Activated CD4-positive, CD25-positive, alpha-beta regulatory T cell treated with anti-CD3 and anti-CD28 coated beads, Interleukin-2, amount 50 U/mL, for 16 hours (primary cell): ENCODE measurements around the gene PI4KB.

Experiments
- DNase-seq: peaks from one replicate; pipeline ENCODE4 v3.0.0-alpha.2; 2020; ENCODE audit warnings: low read depth, low spot score

PI4KB gene

DNA sequence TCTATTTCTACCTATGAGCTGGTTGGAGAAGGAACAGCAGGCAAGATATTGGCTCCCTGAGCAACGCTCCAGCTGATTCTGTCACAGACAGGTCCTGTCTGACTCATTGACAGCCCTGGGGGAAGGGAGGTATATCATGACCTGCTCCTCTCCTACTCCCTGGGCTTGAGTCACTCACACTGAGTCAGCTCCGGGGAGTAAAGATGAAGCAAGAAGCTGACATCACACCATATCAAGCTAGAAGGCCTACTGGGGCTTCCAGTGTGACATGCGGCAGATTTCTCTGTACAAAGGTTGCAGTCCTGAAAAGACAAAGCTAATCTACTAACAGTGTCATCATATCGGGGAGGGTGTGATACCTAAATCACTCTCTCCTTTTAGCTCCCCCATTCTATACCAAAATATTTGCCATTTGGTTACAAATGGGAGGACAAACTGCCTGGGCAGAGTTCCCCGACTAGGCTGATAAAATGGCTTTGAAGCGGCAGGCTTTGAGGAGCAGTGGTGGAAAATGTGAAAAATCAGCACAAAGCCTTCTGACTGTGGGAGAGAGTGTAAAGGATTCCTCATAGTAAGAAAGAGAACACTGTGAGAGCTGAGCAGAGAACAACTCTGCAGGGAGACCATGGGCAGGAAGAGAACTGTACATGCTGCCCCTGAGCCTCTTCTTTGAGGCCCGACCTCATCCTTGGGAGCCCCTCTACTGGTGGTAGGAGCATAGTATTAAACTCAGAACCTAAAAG lies 15.5 kb downstream of the PI4KB start:
- peak; percentile 63 for DNase-seq

DNA sequence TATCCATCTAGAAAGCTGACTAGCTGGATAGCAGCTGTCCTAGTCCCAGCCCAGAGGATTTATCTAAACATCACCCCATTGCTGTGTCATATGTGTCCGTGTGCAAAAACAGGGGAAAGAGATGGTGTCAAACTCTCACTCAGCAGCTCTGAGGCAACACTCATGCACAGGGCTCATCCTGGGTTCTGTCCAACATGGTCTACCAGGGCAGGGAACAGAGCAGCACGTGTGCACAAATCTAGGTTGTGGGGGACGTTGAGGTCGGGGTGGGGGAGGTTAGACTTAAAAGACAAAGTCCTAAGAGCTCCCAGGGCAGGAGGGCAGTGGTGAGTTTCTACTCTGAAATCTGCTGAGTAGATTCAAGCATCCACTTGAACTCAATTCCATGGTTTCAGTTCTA lies 16.2 kb downstream of the PI4KB start:
- DNase-seq: no peak

DNA sequence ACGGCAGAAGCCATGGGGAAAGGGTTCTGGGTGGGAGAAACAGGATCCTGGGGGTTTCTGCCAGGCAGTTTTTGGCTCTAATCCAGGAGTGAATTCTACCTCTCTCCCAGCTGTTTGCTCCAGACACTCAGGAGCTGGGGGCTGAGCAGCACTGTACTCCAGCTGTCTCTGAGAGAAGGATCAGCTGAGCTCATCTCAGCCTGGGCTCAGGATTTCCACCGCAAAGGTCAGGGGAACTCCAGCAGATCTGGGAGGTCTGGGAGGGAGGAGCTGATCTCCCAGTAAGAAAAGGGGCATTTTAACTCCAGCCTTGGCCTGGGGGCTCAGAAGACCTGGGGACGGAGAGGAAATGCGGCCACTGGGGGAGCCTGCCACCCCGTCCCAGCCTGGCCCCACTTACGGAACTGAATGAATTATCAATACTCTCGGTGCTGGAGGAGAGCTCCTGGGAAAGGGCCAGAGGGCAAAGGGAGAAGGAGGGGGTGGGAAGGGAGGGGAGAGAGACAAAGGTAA lies 17.3 kb downstream of the PI4KB start:
- no peak for DNase-seq

DNA sequence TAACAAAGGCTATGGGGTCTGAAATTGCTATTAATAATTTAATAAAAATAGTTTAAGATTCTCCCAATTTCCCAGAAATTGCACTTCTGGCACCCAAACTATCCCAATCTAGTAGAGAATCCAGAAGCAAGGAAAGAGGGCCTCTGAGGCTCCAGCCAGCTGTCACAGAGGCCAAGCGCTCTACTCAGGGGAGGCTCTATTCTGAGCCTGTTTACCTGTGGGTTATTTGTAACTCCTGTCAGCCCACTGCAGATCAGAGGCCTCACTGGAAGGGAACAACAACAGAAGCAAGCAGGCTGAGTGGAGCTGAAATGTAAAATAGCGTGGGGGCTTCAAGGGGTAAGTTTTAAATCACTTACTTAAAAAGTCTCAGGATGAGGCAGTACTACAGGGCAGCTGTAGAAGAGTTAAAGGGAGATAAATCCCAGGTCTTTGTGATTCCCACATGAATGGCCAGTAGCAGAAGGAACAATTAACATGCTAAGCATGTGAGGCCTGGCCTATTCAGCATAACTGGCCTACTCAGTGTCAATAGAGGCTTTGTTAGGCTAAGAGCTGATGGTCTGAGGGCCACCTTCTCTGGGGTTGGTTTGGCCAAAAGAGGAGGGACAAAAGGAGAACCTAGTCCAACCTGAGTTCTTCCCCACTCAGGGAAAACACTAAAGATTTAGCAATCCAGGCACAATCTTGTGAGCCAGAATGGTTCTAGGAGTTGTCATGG lies 32.3 kb downstream of the PI4KB start:
- no peak for DNase-seq

DNA sequence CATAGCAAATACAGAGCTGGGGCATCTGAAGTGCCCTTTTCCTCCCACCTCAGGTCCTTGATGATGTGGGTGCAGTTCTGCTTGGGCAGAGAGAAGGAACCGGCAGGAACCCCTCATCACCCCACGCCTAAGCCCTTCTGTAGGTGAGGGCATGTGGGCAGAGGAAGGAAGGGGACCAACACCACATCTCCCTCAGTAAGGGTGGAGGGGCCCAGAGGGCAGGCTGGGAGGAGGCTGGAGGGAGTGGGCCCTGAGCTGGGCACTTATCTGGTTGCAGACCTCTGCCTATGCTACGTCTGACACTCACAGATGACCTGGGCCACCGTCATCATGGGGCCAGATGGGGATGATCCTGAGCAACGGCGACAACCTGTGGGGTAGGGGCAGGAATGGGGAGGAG lies 34.1 kb downstream of the PI4KB start:
- no peak for DNase-seq

DNA sequence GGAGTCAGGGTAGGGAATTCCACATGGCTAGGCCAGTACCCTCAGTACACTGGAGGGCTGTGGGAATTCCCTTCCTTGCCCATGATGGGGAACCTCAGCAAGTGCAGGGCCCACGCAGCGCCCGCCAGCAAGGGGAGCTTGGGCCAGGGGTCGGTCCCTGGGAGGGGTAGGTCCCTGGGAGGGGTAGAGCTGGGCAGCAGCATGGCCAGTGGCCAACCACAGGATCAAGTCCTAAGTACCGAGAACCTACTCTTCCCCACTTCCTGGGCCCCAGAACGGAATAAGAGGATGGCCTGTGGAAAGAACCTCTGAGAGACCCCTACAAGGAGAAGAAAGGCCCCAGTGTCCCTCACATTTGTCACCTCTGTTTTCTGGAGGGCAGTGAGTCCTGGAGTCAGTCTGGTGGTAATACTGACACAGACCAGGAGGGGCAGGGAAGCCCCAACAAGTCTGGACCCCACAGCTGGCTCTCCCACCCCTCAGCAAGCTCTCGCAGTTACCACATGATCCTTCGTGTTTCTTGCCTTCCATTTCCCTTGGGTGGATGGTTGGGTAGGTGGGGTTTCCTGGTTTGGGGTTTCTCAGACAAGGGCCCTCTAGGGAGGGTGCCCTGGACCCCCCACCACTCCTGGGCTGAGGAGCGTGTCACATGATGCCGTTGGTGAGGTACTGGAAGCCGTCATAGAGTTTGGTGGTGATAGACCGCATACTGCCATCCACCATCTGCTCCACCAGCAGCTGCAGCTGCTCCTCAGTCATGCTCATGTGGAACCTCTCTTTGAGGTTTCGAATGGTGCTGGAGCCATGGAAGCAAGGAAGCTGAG lies 34.8 kb downstream of the PI4KB start:
- DNase-seq: no peak

DNA sequence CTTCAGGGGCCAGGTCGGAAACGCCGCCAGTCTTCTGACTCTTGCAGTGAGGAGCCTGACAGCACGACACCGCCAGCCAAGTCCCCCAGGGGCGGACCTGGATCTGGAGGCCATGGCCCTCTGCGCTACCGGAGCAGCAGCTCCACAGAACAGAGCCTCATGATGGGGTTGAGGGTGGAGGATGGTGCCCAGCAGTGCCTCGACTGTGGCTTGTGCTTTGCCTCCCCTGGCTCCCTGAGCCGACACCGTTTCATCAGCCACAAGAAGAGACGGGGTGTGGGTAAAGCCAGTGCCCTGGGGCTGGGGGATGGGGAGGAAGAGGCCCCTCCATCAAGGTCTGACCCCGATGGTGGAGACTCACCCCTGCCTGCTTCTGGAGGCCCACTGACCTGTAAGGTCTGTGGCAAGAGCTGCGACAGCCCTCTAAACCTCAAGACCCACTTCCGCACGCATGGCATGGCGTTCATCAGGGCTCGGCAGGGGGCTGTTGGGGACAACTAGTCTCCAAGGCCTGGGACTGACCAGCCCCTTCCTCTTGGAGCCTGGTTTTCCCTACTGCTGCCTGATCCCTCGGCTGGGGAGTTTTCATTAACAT lies 36.4 kb downstream of the PI4KB start:
- no peak for DNase-seq

DNA sequence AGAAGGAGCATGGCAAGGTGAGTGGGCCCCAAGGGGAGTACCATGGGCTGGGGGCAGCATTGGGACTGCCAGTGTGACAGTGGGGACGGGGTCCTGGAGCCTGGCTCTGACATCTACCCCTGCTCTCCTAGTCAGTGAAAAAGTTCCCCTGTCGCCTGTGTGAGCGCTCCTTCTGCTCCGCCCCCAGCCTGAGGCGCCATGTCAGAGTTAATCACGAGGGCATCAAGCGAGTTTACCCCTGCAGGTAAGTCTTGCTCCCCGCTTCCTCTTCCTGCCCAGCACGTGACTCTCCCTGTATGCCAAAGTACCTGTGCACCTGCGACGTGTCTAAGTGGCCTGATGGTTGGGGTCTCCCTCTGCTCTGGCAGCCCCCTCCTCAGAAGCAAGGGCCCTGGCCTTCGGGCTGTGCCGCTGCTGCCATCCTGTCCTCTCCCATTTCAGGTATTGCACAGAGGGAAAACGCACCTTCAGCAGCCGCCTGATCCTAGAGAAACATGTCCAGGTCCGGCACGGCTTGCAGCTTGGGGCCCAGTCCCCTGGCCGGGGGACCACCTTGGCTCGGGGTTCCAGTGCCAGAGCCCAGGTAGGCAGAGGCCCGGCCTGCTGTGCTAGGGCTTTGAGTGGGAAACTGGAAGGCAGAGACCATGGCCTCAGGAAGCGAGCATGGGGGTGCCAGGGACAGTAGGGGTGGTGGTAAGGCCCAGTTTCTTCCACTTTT lies 37.1 kb downstream of the PI4KB start:
- DNase-seq: no peak

DNA sequence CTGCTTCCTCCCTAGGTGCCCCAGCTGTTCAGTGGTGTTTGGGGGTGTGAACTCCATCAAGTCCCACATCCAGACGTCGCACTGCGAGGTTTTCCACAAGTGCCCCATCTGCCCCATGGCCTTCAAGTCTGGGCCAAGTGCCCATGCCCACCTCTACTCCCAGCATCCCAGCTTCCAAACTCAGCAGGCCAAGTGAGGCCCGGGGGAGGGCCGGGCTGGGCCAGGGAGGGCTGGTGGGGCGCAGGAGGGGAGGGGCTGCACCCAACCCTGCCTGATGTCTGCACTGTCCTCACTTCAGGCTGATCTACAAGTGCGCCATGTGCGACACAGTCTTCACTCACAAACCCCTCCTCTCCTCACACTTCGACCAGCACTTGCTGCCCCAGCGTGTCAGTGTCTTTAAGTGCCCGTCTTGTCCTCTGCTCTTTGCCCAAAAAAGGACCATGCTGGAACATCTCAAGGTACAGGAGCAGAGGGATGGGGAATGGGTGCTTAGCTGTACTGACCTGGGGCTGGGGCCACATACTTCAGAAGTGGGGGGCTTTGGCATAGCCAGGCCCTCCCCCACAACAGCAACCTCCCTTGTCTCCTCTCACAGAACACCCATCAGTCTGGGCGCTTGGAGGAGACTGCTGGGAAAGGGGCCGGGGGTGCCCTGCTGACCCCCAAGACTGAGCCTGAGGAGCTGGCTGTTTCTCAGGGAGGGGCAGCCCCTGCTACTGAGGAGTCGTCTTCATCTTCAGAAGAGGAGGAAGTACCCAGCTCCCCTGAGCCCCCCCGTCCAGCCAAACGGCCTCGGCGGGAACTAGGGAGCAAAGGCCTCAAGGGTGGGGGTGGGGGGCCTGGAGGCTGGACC lies 37.9 kb downstream of the PI4KB start:
- DNase-seq: no peak

DNA sequence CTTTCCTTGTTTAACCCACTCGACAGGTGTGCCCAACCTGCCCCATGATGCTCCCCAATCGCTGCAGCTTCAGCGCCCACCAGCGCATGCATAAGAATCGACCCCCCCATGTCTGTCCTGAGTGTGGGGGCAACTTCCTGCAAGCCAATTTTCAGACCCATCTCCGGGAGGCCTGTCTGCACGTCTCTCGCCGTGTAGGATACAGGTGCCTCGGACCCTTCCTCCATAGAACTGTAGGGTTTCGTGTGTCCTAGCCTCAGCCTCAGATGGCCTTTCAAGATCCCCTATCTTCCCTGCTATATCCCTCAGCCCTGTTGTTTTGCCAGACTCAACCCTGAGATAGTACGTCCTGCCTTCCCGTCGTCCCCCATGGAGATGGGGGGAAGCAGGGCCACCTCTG lies 38.7 kb downstream of the PI4KB start:
- no peak for DNase-seq

DNA sequence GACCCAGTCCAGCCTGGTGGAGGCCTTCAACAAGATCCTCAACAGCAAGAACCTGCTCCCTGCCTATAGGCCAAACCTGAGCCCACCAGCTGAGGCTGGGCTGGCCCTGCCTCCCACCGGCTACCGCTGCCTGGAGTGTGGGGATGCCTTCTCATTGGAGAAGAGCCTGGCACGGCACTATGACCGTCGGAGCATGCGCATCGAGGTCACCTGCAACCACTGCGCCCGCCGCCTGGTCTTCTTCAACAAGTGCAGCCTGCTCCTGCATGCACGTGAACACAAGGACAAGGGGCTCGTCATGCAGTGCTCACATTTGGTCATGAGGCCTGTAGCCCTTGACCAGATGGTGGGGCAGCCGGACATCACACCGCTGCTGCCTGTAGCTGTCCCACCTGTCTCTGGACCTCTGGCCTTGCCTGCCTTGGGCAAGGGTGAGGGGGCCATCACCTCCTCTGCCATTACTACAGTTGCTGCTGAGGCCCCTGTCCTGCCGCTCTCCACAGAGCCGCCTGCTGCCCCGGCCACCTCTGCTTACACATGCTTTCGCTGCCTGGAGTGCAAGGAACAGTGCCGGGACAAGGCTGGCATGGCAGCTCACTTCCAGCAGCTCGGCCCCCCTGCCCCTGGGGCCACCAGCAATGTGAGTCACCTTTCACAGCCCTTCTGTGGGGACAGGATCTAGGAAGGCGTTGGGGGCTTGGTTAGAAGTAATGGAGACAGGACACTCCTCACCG lies 39.3 kb downstream of the PI4KB start:
- DNase-seq: no peak

DNA sequence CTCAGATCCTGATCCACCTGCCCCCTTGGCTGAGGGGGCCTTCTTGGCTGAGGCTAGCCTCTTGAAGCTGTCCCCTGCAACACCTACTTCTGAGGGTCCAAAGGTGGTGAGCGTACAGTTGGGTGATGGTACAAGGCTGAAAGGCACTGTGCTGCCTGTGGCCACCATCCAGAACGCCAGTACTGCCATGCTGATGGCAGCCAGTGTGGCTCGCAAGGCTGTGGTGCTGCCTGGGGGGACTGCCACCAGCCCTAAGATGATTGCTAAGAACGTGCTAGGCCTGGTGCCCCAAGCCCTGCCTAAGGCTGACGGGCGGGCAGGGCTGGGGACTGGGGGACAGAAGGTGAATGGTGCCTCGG lies 39.9 kb downstream of the PI4KB start:
- no peak for DNase-seq

DNA sequence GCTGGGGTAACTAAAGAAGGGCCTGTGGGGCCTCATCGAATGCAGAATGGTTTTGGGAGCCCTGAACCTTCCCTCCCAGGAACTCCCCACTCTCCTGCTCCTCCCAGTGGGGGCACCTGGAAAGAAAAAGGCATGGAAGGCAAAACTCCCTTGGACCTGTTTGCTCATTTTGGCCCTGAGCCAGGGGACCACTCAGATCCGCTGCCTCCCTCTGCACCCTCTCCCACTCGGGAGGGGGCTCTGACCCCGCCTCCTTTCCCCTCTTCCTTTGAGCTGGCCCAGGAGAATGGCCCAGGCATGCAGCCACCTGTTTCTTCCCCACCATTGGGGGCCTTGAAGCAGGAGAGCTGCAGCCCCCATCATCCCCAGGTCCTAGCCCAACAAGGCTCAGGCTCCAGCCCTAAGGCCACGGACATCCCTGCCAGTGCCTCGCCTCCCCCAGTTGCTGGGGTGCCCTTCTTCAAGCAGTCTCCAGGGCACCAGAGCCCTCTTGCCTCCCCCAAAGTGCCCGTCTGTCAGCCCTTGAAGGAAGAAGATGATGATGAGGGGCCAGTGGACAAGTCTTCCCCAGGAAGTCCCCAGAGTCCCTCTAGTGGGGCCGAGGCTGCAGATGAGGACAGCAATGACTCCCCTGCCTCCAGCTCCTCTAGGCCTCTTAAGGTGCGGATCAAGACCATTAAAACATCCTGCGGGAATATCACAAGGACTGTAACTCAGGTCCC lies 40.4 kb downstream of the PI4KB start:
- no peak for DNase-seq

DNA sequence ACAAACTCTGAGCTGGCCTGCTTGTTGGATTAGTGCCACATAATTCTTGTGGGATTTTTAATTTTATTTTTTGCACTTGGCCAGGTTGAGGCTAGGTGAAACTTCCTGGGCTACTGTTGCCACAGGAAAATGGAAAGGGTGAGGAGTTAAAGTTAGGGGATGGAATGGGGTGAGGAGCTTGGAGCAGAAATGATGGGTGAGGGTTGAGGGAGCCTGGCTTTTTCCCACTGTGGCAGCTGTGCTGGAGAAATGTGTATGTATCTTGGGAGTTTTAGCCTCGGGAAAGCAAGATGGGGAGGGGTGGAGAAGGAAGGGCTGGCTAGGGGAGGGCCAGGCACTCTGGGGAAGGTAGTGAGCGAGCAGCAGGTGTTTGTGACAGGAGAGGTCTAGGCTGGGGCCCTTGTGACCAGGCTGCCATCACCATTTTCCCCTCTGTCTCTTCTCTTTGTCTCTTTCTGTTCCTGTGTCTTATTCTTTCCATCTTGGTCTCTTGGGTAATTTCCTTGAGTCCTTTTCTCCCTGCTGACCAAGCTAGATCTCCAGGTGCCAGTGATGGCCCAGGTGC lies 43.1 kb downstream of the PI4KB start:
- DNase-seq: no peak

DNA sequence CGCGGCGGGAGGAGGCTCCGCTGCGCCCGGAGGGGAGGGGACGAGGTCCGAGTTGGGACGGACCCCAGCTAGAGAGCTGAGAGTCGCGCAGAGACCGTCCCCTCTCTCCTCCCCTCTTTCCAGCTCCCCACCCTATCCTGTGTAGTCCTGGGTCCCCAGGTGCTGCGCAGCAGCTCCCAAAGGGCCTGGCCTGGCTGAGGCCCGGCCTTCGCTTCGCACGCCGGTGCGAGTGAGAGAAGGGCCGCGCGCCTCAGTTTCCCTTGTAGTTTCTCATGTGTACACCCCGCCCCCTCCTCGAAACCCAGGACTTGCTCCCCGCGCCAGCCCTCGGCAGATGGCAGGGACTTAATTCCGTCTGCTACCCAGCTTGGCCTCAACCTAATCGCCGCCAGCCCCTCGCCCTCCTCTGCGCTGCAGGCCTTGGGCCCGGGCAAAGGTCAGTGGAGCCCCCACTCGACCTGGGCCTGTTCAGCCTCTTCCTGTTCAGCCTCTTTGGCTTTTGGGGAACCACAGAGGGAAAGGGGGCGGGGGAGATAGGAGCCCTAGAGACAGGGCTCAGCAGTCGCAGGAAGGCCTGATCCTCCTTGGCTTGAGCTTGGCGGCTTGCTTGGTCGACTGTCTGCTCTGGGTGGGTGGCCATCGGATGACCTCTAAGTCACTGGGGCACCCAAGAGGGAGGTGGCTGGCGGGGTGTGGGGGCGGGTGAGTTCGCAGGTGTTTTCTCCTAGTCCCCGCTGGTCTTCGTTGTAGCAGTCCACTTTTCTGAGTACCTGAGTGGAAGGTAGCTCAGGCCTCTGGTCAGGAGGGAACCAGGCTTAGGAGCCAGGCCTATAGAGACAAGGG lies 44.1 kb downstream of the PI4KB start:
- no peak for DNase-seq

DNA sequence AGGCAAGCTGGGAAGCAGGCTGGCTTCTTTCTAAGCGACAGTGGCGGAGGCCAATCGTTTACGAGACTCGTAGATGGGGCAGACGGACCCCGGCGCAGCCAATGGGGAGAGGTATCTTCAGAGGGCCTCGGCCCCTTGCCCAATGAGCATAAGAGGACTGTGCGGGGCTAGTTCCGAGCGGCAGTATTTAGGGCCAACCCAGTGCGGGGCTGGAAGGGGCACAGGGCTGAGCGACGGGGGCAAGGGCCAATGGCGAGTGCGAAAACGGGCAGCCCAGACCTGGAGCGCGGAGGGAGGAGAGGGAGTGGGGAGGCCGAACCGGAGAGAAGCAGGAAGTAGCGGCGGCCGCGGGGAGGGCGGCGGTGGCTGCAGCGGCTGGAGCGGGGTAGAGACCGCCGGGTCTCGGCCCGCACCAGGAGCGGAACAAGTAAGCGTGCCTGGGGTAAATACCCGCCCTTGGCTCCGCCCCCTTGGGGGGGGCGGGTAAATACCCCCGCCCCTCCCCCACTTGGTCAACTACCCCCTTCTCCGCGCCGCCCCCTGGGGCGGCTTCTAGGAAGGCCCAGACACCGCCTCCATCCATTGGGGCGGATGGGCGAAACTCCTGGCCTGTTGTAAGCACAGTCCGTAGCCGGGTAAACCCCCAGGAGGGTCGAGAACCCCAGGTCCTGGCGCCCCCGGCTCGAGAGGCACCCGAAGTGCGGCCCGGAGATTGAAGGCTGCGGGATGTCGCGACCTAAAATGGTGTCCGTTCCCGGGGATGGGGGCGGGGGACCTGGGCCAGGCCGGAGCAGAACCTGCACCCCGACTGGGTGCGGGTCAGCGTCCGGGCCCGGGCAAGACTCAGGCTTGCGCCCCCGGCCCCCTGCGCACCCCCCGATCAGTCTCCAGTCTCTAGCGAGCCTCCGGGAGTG lies 45.0 kb downstream of the PI4KB start, which contains the start of gene ZNF687:
TSS of gene ZNF687 (plus strand) at position 331 of the 914 bp plus-strand sequence. CDS start 3,993 bp downstream, outside the sequence.
- peak; percentile 97 for DNase-seq
